ENCODE results near the gene GSK3B. TPM values are rescaled to one million over a fixed set of nuclear protein-coding genes. Genes with fewer than 3 reads are reported as not detected.

GSK3B gene
- total and polyA plus RNA-seq, 10 of the 15 experiments (the other 5 are each of a cell fraction or from before 2014, with no cell fraction given) = 8.5 to 49.8 (median 25.5) TPM

DNA sequence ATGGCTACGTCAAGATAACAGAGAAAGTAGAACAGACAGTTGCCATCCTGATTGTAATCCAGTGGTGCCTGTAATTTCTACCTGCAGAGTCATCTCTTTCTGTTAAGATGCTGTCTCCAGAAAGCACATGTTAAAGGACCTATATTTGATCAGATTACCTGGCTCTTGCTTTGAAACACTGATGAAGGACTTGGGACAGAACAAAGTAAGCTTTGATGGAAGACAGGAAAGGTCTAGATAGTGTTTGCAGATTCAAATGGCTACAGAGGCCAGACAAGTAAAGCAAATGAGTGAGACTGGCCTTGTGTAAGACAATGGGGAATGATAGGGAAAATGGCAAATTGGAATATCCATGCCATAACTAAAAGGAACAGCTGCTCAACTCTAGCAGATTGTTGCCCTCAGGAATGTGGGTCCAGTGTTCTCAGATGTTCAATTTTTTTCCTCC, 1.8 kb upstream of the GSK3B start (continued):
- TF ChIP-seq, protein P1, sequence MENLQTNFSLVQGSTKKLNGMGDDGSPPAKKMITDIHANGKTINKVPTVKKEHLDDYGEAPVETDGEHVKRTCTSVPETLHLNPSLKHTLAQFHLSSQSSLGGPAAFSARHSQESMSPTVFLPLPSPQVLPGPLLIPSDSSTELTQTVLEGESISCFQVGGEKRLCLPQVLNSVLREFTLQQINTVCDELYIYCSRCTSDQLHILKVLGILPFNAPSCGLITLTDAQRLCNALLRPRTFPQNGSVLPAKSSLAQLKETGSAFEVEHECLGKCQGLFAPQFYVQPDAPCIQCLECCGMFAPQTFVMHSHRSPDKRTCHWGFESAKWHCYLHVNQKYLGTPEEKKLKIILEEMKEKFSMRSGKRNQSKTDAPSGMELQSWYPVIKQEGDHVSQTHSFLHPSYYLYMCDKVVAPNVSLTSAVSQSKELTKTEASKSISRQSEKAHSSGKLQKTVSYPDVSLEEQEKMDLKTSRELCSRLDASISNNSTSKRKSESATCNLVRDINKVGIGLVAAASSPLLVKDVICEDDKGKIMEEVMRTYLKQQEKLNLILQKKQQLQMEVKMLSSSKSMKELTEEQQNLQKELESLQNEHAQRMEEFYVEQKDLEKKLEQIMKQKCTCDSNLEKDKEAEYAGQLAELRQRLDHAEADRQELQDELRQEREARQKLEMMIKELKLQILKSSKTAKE (IDR thresholded peaks at IDR 0.05; ENCODE audit: low read depth, poor library complexity, severe bottlenecking) = no peak
- no peak for TF ChIP-seq LARP7 (IDR thresholded peaks at IDR 0.05)
- TF ChIP-seq, protein P2, sequence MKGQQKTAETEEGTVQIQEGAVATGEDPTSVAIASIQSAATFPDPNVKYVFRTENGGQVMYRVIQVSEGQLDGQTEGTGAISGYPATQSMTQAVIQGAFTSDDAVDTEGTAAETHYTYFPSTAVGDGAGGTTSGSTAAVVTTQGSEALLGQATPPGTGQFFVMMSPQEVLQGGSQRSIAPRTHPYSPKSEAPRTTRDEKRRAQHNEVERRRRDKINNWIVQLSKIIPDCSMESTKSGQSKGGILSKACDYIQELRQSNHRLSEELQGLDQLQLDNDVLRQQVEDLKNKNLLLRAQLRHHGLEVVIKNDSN (IDR thresholded peaks at IDR 0.05; ENCODE audit: borderline replicate concordance, extremely low read length, insufficient read depth, low read depth, low read length) = no peak
- TF ChIP-seq YBX1 (IDR thresholded peaks at IDR 0.05) = no peak

DNA sequence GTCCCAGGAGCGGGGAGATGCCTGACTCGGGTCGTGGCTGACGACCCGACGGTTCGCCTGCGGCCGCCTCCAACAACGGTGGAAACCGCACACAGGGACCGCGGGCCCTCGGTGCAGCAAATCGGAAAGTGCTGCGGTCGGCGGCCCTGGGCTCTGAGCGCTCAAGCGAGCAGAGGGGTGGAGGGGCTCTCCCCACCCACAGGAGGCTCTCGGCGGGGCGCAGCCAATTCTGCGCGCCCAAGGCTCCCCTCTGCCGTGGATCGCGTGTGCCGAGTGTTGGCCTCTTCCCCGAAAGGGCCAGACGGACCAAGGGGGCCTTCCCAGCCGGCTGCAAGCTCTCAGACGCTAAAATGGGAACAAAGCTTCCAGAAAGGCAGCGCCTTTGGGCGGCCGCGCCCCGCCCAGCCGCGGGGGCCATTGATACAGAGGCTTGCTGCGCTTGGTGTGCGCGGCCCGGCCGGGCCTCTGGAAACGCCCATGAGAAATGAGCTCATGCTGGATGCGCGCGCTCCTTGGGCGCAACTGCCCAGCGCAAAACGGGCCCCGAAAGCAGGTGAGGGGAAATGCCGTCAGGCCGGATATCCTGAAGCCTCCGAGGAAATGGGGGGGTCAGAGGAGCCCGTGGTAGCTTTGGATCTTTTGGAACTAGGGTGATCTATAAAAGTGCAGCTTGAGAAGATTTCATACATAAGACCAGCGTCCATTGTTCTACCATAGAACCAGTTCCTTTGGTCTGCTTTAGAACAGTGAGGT, 1.2 kb upstream of the GSK3B start:
- RAD21 ChIA-PET (ENCODE audit: unreplicated experiment) = interaction anchor here (0.6 to 3.5 kb wide), 23 partner anchors 11 to 514 kb away, joined by 3 to 16 read pairs (median 4); partner anchors contain the start of genes LRRC58 and NDUFB4
- Histone ChIP-seq H3K36me3 (ENCODE audit: control insufficient read depth in 2 of 2, insufficient read depth in 2 of 2, low read length in 1 of 2) (no peaks in the 10 kb centered on the region), H3K4me1 (ENCODE audit: control insufficient read depth, insufficient read depth, low read length) (no peaks in the 10 kb centered on the region), H3K4me2 (ENCODE audit: control insufficient read depth, insufficient read depth) (peak overlapping the region; percentile 81), H3K4me3 (peak overlapping the region; percentile 93), H3K9me3 (replicated peaks; ENCODE audit: control insufficient read depth, insufficient read depth, low read length) (no peaks in the 10 kb centered on the region), H2AFZ (ENCODE audit: control insufficient read depth, low read depth, low read length) (peak overlapping the region; percentile 75), H3K27ac (ENCODE audit: control insufficient read depth, insufficient read depth) (peak overlapping the region; percentile 94), H3K27me3 (replicated peaks in 1 of 2; ENCODE audit: control insufficient read depth in 2 of 2, insufficient read depth in 2 of 2, low read length in 1 of 2) (no peaks in the 10 kb centered on the region), H3K79me2 (ENCODE audit: control insufficient read depth, insufficient read depth, low read length) (peaks cover 55% of the 10 kb centered on the region), H3K9ac (ENCODE audit: control insufficient read depth, insufficient read depth, low read length) (peak overlapping the region; percentile 98), H4K20me1 (ENCODE audit: control insufficient read depth, insufficient read depth) (no peaks in the 10 kb centered on the region)
- intact Hi-C loops (cut with micrococcal nuclease; ENCODE audit: unreplicated experiment) (loop anchor here (2.0 to 10.0 kb wide), 5 partner anchors 203 to 801 kb away; partner anchors contain the start of genes ARHGAP31, CD80, CFAP91 and LRRC58), in situ Hi-C loops (cut with MboI) (no loop called here)
- WGBS (ENCODE audit: insufficient coverage, insufficient replicate concordance, low lambda C conversion rate, missing lambda C conversion rate) = under 1% methylated on average over 48 of the region's 58 CpGs
- FAIRE-seq (no peak), DNase-seq (ENCODE audit: low read depth, low spot score) (peak; percentile 68), ATAC-seq (peak; percentile 66)
- BruUV-seq (replicated peaks) = no TSS peak
- SMC1A ChIA-PET (ENCODE audit: uncharacterized antibody, unreplicated experiment) = interaction anchor here (0.7 to 3.0 kb wide), 20 partner anchors 9 to 647 kb away, joined by 3 to 10 read pairs (median 4); partner anchors contain the start of genes GTF2E1, LRRC58 and RABL3
- CTCF ChIA-PET = interaction anchor here (0.6 to 2.2 kb wide), 13 partner anchors 9 to 494 kb away, joined by 3 to 9 read pairs (median 3); no protein-coding TSS in a partner anchor
- POLR2A ChIA-PET = interaction anchor here (0.5 to 4.3 kb wide), 29 partner anchors 8 to 837 kb away, joined by 3 to 51 read pairs (median 4); partner anchors contain the start of genes ADPRH, LRRC58, NDUFB4 and POGLUT1
- TF ChIP-seq, protein P3, sequence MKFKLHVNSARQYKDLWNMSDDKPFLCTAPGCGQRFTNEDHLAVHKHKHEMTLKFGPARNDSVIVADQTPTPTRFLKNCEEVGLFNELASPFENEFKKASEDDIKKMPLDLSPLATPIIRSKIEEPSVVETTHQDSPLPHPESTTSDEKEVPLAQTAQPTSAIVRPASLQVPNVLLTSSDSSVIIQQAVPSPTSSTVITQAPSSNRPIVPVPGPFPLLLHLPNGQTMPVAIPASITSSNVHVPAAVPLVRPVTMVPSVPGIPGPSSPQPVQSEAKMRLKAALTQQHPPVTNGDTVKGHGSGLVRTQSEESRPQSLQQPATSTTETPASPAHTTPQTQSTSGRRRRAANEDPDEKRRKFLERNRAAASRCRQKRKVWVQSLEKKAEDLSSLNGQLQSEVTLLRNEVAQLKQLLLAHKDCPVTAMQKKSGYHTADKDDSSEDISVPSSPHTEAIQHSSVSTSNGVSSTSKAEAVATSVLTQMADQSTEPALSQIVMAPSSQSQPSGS (IDR thresholded peaks at IDR 0.05; ENCODE audit: low read length) = peak; percentile 91
- peak; percentile 36 for TF ChIP-seq TBL1XR1 (IDR thresholded peaks at IDR 0.05; ENCODE audit: low read depth, low read length)
- TF ChIP-seq PAX8 (IDR thresholded peaks at IDR 0.05) = no peak
- 0 out of 4 replicates have a peak, but pooled peaks of 1 of the 2 experiments have one; percentile 3 for TF ChIP-seq SRF (IDR thresholded peaks at IDR 0.05; ENCODE audit: low read depth in 2 of 2, low read length in 2 of 2)
- TF ChIP-seq, protein P4, sequence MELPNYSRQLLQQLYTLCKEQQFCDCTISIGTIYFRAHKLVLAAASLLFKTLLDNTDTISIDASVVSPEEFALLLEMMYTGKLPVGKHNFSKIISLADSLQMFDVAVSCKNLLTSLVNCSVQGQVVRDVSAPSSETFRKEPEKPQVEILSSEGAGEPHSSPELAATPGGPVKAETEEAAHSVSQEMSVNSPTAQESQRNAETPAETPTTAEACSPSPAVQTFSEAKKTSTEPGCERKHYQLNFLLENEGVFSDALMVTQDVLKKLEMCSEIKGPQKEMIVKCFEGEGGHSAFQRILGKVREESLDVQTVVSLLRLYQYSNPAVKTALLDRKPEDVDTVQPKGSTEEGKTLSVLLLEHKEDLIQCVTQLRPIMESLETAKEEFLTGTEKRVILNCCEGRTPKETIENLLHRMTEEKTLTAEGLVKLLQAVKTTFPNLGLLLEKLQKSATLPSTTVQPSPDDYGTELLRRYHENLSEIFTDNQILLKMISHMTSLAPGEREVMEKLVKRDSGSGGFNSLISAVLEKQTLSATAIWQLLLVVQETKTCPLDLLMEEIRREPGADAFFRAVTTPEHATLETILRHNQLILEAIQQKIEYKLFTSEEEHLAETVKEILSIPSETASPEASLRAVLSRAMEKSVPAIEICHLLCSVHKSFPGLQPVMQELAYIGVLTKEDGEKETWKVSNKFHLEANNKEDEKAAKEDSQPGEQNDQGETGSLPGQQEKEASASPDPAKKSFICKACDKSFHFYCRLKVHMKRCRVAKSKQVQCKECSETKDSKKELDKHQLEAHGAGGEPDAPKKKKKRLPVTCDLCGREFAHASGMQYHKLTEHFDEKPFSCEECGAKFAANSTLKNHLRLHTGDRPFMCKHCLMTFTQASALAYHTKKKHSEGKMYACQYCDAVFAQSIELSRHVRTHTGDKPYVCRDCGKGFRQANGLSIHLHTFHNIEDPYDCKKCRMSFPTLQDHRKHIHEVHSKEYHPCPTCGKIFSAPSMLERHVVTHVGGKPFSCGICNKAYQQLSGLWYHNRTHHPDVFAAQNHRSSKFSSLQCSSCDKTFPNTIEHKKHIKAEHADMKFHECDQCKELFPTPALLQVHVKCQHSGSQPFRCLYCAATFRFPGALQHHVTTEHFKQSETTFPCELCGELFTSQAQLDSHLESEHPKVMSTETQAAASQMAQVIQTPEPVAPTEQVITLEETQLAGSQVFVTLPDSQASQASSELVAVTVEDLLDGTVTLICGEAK (IDR thresholded peaks at IDR 0.05; ENCODE audit: borderline replicate concordance) = peak; percentile 90; the same call in 1 of the 2 replicates
- no peak for TF ChIP-seq CHD4 (IDR thresholded peaks at IDR 0.05)
- TF ChIP-seq SMARCA5 (IDR thresholded peaks at IDR 0.05) = peak; percentile 74; the same call in 1 of the 2 replicates
- no peak for TF ChIP-seq NFYA (IDR thresholded peaks at IDR 0.05; ENCODE audit: borderline replicate concordance, low read depth, low read length)
